22Rv1 (cell line): ENCODE data around the gene SP100.

Experiments used
- H3K27ac ChIP-seq: fragments of 450-650 bp; 2 replicates; pipeline ENCODE4 v1.5.1; 2017
- ZFX ChIP-seq: fragments of 450-650 bp; IDR thresholded peaks from 2 replicates; pipeline ENCODE4 v1.6.1; 2017; ENCODE audit warnings: antibody characterized with exemption, borderline replicate concordance
- TF ChIP-seq, protein P1 (sequence below): fragments of 450-650 bp; IDR thresholded peaks from 2 replicates; pipeline ENCODE4 v1.5.1; 2017; ENCODE audit warnings: mild to moderate bottlenecking

SP100 gene

DNA sequence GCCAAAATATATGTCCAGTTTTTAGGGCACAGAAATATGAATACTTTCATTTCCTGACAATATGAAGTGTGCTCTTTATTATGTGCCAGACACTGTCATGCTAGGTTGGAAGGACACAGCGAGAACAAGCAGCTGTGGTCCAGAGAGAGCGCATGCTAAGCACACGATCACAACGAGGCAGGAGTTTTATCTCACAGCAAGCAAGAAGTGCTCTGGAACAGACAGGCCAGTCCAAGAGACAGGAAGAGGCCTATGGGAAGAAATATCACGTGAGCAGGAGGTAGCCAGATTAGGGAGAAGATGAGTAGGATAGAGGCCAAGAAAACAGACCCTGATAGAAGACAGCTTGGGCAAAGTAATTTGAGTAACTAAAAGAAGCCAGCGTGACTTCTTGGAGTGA lies 161.1 kb downstream of the SP100 start:
- no peak overlapping the region for H3K27ac ChIP-seq
- TF ChIP-seq ZFX: no peak
- TF ChIP-seq, protein P1, sequence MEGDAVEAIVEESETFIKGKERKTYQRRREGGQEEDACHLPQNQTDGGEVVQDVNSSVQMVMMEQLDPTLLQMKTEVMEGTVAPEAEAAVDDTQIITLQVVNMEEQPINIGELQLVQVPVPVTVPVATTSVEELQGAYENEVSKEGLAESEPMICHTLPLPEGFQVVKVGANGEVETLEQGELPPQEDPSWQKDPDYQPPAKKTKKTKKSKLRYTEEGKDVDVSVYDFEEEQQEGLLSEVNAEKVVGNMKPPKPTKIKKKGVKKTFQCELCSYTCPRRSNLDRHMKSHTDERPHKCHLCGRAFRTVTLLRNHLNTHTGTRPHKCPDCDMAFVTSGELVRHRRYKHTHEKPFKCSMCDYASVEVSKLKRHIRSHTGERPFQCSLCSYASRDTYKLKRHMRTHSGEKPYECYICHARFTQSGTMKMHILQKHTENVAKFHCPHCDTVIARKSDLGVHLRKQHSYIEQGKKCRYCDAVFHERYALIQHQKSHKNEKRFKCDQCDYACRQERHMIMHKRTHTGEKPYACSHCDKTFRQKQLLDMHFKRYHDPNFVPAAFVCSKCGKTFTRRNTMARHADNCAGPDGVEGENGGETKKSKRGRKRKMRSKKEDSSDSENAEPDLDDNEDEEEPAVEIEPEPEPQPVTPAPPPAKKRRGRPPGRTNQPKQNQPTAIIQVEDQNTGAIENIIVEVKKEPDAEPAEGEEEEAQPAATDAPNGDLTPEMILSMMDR: no peak

DNA sequence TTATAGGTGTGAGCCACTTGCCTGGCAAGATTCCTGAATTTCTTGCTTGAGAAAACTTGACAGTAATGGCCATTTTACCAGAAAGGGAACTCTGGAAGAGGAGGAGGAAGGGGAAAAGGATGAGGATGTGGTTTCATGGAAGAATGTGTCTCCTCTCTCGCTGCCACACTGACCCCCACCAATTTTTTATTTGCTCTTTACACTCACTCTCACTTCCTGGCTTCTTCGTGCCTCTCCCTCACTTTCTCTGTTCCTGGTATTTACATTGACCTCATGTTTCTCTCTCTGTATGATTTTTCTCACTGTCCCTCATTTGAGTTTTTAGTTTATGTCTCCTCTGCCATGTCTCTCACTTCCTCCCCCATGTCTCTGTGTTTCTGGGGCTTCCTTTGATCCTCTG lies 162.1 kb downstream of the SP100 start:
- no peak overlapping the region for H3K27ac ChIP-seq
- TF ChIP-seq, protein P1: no peak
- TF ChIP-seq ZFX: no peak

DNA sequence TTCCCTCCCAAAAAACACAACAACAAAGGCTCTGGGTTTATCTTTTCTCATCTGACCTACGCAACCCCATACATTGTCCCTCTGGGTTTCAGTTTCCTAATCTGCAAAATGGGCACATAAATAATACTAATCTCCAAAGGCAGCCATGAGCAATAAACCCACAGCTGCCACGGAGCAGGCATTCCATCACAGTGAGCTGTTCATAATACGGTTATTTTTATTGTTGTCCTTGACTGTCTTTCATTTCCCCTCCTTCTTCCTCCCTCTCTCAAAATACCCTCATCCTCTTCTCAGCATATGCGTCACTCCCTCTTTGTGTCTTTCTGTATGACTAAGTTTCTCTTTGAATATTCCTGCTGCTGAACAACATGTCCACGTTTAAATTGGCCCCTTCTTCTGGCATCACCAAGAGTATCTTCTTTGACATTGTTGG lies 166.9 kb downstream of the SP100 start:
- TF ChIP-seq, protein P1: no peak
- no peak for TF ChIP-seq ZFX
- no peak overlapping the region for H3K27ac ChIP-seq

DNA sequence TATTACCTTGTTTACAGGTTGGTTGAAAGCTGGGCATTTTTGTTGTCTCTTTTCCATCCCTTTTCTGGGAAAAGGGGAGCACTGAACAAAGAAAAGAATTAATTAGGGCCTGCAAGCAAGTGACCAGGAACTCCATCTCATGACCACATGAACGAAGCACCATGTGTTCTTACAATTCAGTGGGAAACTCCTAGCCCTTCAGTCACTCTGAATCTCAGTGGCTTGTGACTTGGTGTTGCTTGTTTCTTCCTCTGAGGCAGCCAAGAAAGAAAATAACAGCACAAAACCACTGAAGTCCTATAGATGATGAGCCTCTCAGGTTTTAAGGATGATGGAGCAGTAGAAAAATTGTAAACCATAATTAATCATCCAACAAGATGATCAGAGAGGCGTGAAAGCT lies 167.6 kb downstream of the SP100 start:
- no peak overlapping the region for H3K27ac ChIP-seq

DNA sequence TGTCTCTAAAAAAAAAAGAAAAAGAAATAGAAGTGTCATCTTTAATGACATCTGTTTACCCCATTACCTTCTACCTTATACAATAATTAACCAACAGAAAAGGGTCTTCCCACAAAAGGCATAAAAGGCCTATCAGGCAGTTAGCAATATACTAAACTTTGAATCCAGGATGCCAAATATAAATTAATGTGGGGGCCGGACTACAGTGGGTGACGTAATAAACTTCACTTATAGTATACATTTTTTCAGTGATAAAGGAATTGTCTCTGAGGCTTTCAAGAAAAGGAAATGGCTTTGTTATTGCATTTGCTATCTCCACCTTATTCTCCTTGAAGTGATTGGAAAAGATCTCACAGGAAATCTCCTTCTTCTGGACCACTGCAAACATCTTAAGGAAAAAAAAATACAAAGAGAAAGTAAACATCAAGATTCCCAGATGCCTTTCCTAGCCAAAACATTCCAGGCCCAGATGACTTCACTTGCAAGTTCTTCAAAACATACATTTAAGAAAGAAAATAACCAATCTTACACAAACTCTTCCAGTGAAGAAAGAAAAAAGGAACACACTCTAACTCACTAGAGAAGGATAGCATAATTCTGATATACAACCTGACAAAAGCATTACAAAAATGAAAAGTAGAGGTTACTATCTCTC lies 170.5 kb downstream of the SP100 start:
- no peak overlapping the region for H3K27ac ChIP-seq
- no peak for TF ChIP-seq ZFX
- TF ChIP-seq, protein P1: no peak

More for the DNA sequence above, 167.6 kb downstream of the SP100 start:
- TF ChIP-seq ZFX: no peak
- TF ChIP-seq, protein P1: no peak

DNA sequence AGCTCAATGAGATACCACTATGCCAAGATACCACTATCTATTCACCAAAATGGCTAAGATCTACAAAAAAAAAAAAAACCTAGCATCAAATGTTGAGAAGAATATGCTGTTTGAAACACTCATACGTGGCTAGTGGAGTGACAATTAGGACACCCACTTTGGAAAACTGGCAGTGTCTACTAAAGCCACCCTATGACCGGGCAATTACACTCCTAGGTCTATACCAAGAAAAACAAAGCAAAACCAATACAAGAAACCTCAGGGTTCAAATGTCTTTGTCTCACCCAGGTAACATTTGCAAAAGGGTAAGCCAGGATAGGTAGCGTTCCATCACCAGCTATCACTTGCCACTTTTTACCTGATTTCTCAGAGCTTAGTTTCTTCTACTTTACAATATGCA lies 173.0 kb downstream of the SP100 start:
- H3K27ac ChIP-seq: no peak overlapping the region
- no peak for TF ChIP-seq ZFX
- TF ChIP-seq, protein P1: no peak

DNA sequence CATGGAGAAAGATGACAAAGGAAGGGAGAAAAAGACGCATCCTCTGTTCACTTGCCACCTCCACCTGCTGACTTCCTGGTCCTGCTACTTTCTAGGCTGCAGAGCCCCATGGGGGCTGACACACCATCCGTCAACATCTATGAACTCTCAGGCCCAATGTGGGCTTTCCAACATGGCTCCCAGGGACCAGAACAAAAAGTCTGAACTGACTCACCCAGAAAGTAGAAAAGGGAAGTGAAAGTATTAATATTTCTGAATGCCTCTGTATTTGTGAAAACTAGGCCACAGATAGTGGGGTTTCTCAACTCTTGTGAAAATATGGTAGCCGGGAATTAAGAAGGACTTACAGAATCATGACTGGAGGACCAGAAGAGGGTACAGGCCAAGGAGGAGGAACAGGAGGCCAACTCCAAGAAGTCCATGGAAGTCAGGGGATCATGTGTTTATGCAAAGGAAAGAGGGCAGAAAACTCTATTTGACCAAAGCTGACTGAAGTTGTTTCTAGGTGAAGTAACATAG lies 173.6 kb downstream of the SP100 start:
- TF ChIP-seq, protein P1: no peak
- no peak for TF ChIP-seq ZFX
- no peak overlapping the region for H3K27ac ChIP-seq
